Measurements from ENCODE around the gene NXN.
"Not testable (repeated sequence)": the region's sequence is repeated elsewhere in the genome, so short reads cannot be mapped to it uniquely, and the experiment has no call there.

The NXN gene

DNA sequence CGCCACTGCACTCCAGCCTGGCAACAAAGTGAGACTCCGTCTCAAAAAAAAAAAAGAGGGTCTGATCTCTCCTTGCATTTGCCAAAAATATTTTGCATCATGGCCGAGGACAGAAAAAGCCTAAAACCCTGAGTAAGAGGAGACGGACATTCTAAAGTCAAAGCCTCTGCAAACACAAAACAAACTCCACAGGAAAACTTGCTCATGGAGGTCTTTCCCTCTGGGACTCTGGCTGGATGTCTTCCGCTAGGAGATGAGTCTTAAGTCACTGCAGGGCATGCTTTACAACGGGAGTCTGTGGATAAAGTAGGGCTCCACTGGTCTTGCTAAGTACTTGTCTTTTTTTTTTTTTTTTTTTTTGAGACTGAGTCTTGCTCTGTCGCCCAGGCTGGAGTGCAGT lies 123.4 kb downstream of the NXN start:
- Histone ChIP-seq H3K27me3 (replicated peaks in 2 of 5; ENCODE audit: control insufficient read depth in 4 of 5, insufficient read depth in 5 of 5, low read length in 4 of 5) (peaks cover 0 to 17% (median 3%) of the 10 kb centered on the region in 5 experiments), H3K4me3 (ENCODE audit: control insufficient read depth in 1 of 7, extremely low read depth in 1 of 7, insufficient read depth in 4 of 7, low read depth in 2 of 7, low read length in 6 of 7) (no peak overlapping the region), H3K27ac (ENCODE audit: insufficient read depth in 1 of 2, low read depth in 1 of 2, low read length in 2 of 2, poor library complexity in 1 of 2, severe bottlenecking in 2 of 2) (no peak overlapping the region), H3K36me3 (ENCODE audit: control insufficient read depth in 4 of 4, insufficient read depth in 4 of 4, low read length in 3 of 4) (no peaks in the 10 kb centered on the region), H3K9me3 (ENCODE audit: control extremely low read depth in 1 of 5, control insufficient read depth in 4 of 5, insufficient read depth in 2 of 5, low read depth in 1 of 5, low read length in 4 of 5) (no peaks in the 10 kb centered on the region), H3K4me1 (ENCODE audit: control extremely low read depth in 1 of 4, control insufficient read depth in 4 of 4, insufficient read depth in 4 of 4, low read length in 3 of 4) (no peaks in the 10 kb centered on the region)
- DNase-seq, result no peak
- WGBS (ENCODE audit: insufficient coverage), result 100% methylated on average over 4 of the region's 7 CpGs
- CTCF ChIA-PET, result interaction anchor here (1.4 kb wide), 1 partner anchor 23 kb away, joined by 4 read pairs; no protein-coding TSS in a partner anchor
- POLR2A ChIA-PET, result no interaction called here

DNA sequence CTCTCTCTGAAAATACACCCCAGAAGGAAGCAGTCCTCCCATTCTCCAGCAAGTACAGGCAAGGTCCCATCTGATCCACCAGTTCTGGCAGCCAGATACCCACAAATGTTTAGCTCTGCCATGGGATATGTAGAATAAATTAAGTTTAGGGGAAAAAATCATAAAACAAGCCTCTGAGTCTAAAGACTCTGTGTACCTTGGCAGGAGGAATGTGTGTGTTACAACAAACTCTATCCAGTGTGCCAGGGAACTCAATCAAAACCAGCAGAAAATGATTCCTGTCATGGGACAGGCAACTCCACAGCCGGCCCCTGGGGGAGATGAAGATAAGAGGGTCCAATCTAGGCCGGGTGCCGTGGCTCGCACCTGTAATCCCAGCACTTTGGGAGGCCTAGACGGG lies 124.0 kb downstream of the NXN start:
- no peaks in the 10 kb centered on the region for H3K9me3 ChIP-seq (ENCODE audit: control extremely low read depth in 1 of 5, control insufficient read depth in 4 of 5, insufficient read depth in 2 of 5, low read depth in 1 of 5, low read length in 4 of 5)
- ChIA-PET POLR2A (no interaction called here), CTCF (no interaction called here)
- H3K4me1 ChIP-seq (ENCODE audit: control extremely low read depth in 1 of 4, control insufficient read depth in 4 of 4, insufficient read depth in 4 of 4, low read length in 3 of 4), result no peaks in the 10 kb centered on the region
- DNase-seq, result no peak
- H3K4me3 ChIP-seq (ENCODE audit: control insufficient read depth in 1 of 7, extremely low read depth in 1 of 7, insufficient read depth in 4 of 7, low read depth in 2 of 7, low read length in 6 of 7), result no peak overlapping the region
- no peaks in the 10 kb centered on the region for H3K36me3 ChIP-seq (ENCODE audit: control insufficient read depth in 4 of 4, insufficient read depth in 4 of 4, low read length in 3 of 4)
- H3K27ac ChIP-seq (ENCODE audit: insufficient read depth in 1 of 2, low read depth in 1 of 2, low read length in 2 of 2, poor library complexity in 1 of 2, severe bottlenecking in 2 of 2), result no peak overlapping the region
- WGBS (ENCODE audit: insufficient coverage), result 80% methylated on average over 2 of the region's 5 CpGs
- H3K27me3 ChIP-seq (replicated peaks in 2 of 5; ENCODE audit: control insufficient read depth in 4 of 5, insufficient read depth in 5 of 5, low read length in 4 of 5), result peaks cover 0 to 23% (median 5%) of the 10 kb centered on the region in 5 experiments

DNA sequence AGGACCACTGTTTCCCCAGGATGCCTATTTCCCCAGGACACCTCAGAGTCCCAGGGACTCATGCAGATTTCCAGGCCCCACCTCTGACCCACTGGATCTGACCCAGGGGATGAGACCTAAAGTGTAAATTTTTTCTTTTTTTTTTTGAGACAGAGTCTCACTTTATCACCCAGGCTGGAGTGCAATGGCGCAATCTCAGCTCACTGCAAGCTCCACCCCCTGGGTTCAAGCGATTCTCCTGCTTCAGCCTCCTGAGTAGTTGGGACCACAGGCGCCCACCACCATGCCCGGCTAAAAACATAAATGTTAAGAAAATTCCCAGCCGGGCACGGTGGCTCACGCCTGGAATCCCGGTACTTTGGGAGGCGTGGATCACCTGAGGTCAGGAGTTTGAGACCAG lies 126.7 kb downstream of the NXN start:
- peaks cover 0 to 48% (median 7%) of the 10 kb centered on the region in 5 experiments for H3K27me3 ChIP-seq (replicated peaks in 2 of 5; ENCODE audit: control insufficient read depth in 4 of 5, insufficient read depth in 5 of 5, low read length in 4 of 5)
- CTCF ChIA-PET; DNase-seq; POLR2A ChIA-PET; H3K4me3 ChIP-seq (ENCODE audit: control insufficient read depth in 1 of 7, extremely low read depth in 1 of 7, insufficient read depth in 4 of 7, low read depth in 2 of 7, low read length in 6 of 7); H3K4me1 ChIP-seq (ENCODE audit: control extremely low read depth in 1 of 4, control insufficient read depth in 4 of 4, insufficient read depth in 4 of 4, low read length in 3 of 4); H3K36me3 ChIP-seq (ENCODE audit: control insufficient read depth in 4 of 4, insufficient read depth in 4 of 4, low read length in 3 of 4); H3K27ac ChIP-seq (ENCODE audit: insufficient read depth in 1 of 2, low read depth in 1 of 2, low read length in 2 of 2, poor library complexity in 1 of 2, severe bottlenecking in 2 of 2); H3K9me3 ChIP-seq (ENCODE audit: control extremely low read depth in 1 of 5, control insufficient read depth in 4 of 5, insufficient read depth in 2 of 5, low read depth in 1 of 5, low read length in 4 of 5): not testable (repeated sequence)
- WGBS (ENCODE audit: insufficient coverage), result 99% methylated on average over 8 of the region's 9 CpGs

DNA sequence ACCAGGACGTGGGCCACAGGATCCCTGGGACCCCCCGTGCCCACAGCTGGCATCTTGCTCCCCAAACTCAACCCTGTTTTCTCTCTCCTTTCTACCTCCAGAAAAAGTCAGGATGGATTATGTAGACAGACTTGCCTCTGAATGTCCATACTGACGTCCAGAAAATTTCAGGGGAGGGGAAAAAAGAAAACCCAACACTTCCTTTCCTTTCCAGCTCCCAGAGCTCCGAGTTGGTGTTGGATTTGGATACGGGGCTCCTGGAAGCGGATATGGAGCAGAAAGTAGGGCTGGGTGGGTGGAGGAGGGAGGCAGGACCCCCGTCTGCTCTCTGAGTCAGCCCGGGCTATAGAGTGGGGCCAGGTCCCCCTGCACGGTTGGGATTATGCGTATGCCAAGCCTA lies 127.2 kb downstream of the NXN start:
- no peak for DNase-seq
- WGBS (ENCODE audit: insufficient coverage), result 86% methylated on average over 6 of the region's 10 CpGs
- no peak overlapping the region for H3K27ac ChIP-seq (ENCODE audit: insufficient read depth in 1 of 2, low read depth in 1 of 2, low read length in 2 of 2, poor library complexity in 1 of 2, severe bottlenecking in 2 of 2)
- peaks cover 0 to 53% (median 9%) of the 10 kb centered on the region in 5 experiments for H3K27me3 ChIP-seq (replicated peaks in 2 of 5; ENCODE audit: control insufficient read depth in 4 of 5, insufficient read depth in 5 of 5, low read length in 4 of 5)
- H3K4me1 ChIP-seq (ENCODE audit: control extremely low read depth in 1 of 4, control insufficient read depth in 4 of 4, insufficient read depth in 4 of 4, low read length in 3 of 4), result peaks cover 0 to under 1% (median 0%) of the 10 kb centered on the region in 4 experiments
- POLR2A ChIA-PET, result no interaction called here
- H3K4me3 ChIP-seq (ENCODE audit: control insufficient read depth in 1 of 7, extremely low read depth in 1 of 7, insufficient read depth in 4 of 7, low read depth in 2 of 7, low read length in 6 of 7), result no peak overlapping the region
- CTCF ChIA-PET, result no interaction called here
- H3K9me3 ChIP-seq (ENCODE audit: control extremely low read depth in 1 of 5, control insufficient read depth in 4 of 5, insufficient read depth in 2 of 5, low read depth in 1 of 5, low read length in 4 of 5), result no peaks in the 10 kb centered on the region
- no peaks in the 10 kb centered on the region for H3K36me3 ChIP-seq (ENCODE audit: control insufficient read depth in 4 of 4, insufficient read depth in 4 of 4, low read length in 3 of 4)

DNA sequence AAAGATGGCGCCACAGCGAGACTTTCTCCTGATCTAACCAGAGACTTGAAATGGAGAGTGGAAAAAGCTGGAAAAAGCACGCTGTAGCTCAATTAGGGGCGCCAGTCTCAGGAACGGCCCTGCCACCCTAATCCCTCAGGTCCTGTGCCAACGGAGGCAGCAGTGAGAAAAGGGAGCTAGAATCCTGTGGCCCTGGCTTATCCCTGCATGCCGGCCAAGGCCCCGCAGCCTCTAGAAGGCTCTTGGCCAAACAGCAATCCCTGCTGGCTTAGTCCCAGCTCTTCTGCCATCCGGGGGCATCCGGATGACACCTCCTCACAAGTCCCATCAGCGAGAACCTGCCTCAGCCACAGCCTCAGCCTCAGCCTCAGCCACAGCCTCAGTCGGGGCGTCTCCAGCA lies 127.7 kb downstream of the NXN start:
- 96% methylated on average over 13 of the region's 13 CpGs for WGBS (ENCODE audit: insufficient coverage)
- POLR2A ChIA-PET, result no interaction called here
- CTCF ChIA-PET, result no interaction called here
- H3K27ac ChIP-seq (ENCODE audit: insufficient read depth in 1 of 2, low read depth in 1 of 2, low read length in 2 of 2, poor library complexity in 1 of 2, severe bottlenecking in 2 of 2), result no peak overlapping the region
- H3K4me1 ChIP-seq (ENCODE audit: control extremely low read depth in 1 of 4, control insufficient read depth in 4 of 4, insufficient read depth in 4 of 4, low read length in 3 of 4), result peaks cover 0 to 4% (median 0%) of the 10 kb centered on the region in 4 experiments
- DNase-seq, result no peak
- H3K9me3 ChIP-seq (ENCODE audit: control extremely low read depth in 1 of 5, control insufficient read depth in 4 of 5, insufficient read depth in 2 of 5, low read depth in 1 of 5, low read length in 4 of 5), result no peaks in the 10 kb centered on the region
- peaks cover 0 to 57% (median 12%) of the 10 kb centered on the region in 5 experiments for H3K27me3 ChIP-seq (replicated peaks in 2 of 5; ENCODE audit: control insufficient read depth in 4 of 5, insufficient read depth in 5 of 5, low read length in 4 of 5)
- no peaks in the 10 kb centered on the region for H3K36me3 ChIP-seq (ENCODE audit: control insufficient read depth in 4 of 4, insufficient read depth in 4 of 4, low read length in 3 of 4)
- no peak overlapping the region for H3K4me3 ChIP-seq (ENCODE audit: control insufficient read depth in 1 of 7, extremely low read depth in 1 of 7, insufficient read depth in 4 of 7, low read depth in 2 of 7, low read length in 6 of 7)

DNA sequence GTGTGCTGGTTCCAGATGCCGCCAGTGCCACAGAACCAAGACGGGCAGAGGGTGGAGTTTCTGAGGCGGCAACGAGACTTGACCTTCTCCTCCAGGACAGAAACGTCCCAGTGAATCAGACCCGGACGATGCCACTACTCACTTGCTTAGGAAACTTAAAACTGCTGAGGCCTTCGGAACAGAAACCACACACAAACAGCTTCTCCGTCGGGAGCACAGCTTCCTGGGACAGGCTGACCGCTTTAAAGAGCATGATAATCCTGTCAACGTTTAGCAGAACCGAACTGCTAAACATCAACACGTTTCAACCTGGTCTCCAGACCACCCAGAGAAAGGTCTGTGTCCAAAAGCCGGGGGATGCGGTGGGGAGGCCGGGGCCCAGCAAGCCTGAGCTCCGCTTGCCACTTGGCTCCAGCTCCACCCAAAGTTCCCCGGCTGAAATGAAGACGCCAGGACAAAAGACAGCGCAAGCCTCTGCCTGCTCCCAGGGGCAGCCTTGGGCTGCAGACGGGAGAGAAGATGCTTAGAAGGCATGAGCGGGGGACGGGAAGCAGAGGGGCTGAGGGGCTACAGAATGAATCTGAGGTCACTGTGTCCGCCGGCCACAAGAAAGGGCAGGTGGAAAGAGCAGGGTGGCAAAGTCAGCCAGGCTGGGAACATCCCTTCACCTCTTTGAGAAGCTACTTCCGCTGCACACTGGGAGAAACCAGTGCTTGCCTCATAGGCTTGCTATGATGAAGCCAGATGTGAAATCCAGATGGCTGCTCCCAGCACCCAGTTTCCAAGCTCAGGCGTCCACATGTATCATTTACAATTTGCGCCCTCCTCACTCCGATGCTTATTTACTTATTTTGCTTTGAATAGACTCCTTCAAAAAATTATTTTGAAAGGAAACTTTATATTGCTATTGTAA lies 128.5 kb downstream of the NXN start:
- DNase-seq, result no peak
- 88% methylated on average over 28 of the region's 30 CpGs for WGBS (ENCODE audit: insufficient coverage)
- Histone ChIP-seq H3K36me3 (ENCODE audit: control insufficient read depth in 4 of 4, insufficient read depth in 4 of 4, low read length in 3 of 4) (no peaks in the 10 kb centered on the region), H3K4me3 (ENCODE audit: control insufficient read depth in 1 of 7, extremely low read depth in 1 of 7, insufficient read depth in 4 of 7, low read depth in 2 of 7, low read length in 6 of 7) (no peak overlapping the region), H3K9me3 (ENCODE audit: control extremely low read depth in 1 of 5, control insufficient read depth in 4 of 5, insufficient read depth in 2 of 5, low read depth in 1 of 5, low read length in 4 of 5) (no peaks in the 10 kb centered on the region), H3K4me1 (ENCODE audit: control extremely low read depth in 1 of 4, control insufficient read depth in 4 of 4, insufficient read depth in 4 of 4, low read length in 3 of 4) (peaks cover 0 to 6% (median 0%) of the 10 kb centered on the region in 4 experiments), H3K27me3 (replicated peaks in 2 of 5; ENCODE audit: control insufficient read depth in 4 of 5, insufficient read depth in 5 of 5, low read length in 4 of 5) (peaks cover 0 to 62% (median 14%) of the 10 kb centered on the region in 5 experiments), H3K27ac (ENCODE audit: insufficient read depth in 1 of 2, low read depth in 1 of 2, low read length in 2 of 2, poor library complexity in 1 of 2, severe bottlenecking in 2 of 2) (no peak overlapping the region)
- CTCF ChIA-PET, result no interaction called here
- POLR2A ChIA-PET, result no interaction called here

DNA sequence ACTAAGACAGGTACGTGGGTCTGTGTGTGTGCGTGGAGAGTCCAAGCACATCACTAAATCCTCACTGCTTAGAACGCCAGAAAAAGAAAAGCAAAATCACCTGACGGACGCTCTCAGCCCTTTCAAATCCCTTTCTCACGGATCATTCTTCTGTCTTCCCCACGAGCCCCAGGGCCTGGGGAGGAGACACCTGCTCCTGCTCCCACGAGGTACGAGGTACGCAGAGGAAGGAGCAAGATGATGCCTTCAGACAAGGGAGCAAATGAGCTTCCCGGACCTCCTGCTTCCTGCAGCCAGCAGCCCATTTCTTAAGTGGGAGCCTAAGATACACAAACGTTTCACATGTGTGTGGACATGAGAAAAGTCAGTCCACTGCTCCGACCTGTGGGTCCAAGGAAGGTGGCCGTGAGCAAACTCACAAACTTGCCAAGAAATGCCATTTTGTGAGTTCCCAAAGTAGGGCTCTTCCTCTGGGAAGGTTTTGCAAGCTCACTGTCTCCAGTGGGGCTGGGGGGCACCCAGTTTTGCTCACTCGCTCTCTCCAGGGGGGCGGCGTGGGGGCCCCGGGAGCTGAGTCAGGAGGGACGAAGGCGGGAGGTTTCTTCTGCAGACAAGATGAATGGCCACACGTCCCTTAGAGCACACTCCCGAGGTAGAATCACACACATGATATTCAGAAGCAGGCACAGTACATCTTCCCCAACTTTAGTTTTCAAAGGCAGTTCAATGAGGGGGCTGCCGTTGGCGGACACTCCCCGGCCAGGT lies 129.3 kb downstream of the NXN start:
- H3K4me1 ChIP-seq (ENCODE audit: control extremely low read depth in 1 of 4, control insufficient read depth in 4 of 4, insufficient read depth in 4 of 4, low read length in 3 of 4), result peaks cover 0 to 6% (median 0%) of the 10 kb centered on the region in 4 experiments
- no peaks in the 10 kb centered on the region for H3K9me3 ChIP-seq (ENCODE audit: control extremely low read depth in 1 of 5, control insufficient read depth in 4 of 5, insufficient read depth in 2 of 5, low read depth in 1 of 5, low read length in 4 of 5)
- H3K4me3 ChIP-seq (ENCODE audit: control insufficient read depth in 1 of 7, extremely low read depth in 1 of 7, insufficient read depth in 4 of 7, low read depth in 2 of 7, low read length in 6 of 7), result no peak overlapping the region
- H3K27ac ChIP-seq (ENCODE audit: insufficient read depth in 1 of 2, low read depth in 1 of 2, low read length in 2 of 2, poor library complexity in 1 of 2, severe bottlenecking in 2 of 2), result no peak overlapping the region
- no peaks in the 10 kb centered on the region for H3K36me3 ChIP-seq (ENCODE audit: control insufficient read depth in 4 of 4, insufficient read depth in 4 of 4, low read length in 3 of 4)
- WGBS (ENCODE audit: insufficient coverage), result 88% methylated on average over 22 of the region's 25 CpGs
- CTCF ChIA-PET, result no interaction called here
- DNase-seq, result no peak
- peaks cover 0 to 70% (median 14%) of the 10 kb centered on the region in 5 experiments for H3K27me3 ChIP-seq (replicated peaks in 2 of 5; ENCODE audit: control insufficient read depth in 4 of 5, insufficient read depth in 5 of 5, low read length in 4 of 5)
- POLR2A ChIA-PET, result no interaction called here

Measured in common myeloid progenitor, CD34-positive (primary cell).